DND-41 (cell line): ENCODE data around the gene NEK9.
"Not testable (repeated sequence)": the region's sequence is repeated elsewhere in the genome, so short reads cannot be mapped to it uniquely, and the experiment has no call there.

Experiments
- ATAC-seq: fragments of 200-7000 bp; cut with Tn5 transposase; 3 replicates; pipeline ENCODE4 v1.9.1; 2021; ENCODE audit warnings: low read depth; ENCODE audit not compliant: insufficient read depth
- DNase-seq: peaks from one replicate; pipeline ENCODE4 v3.0.0-alpha.2; 2020
- H2AFZ ChIP-seq: 2 replicates; pipeline ENCODE4 v1.6.0; 2012; ENCODE audit warnings: low read depth, low read length
- H3K27ac ChIP-seq: 2 replicates; pipeline ENCODE4 v1.5.1; 2012; ENCODE audit warnings: low read length, inconsistent platforms
- H3K27me3 ChIP-seq: fragments of 200-600 bp; sonication (generic); 2 replicates; pipeline ENCODE4 v1.6.0; 2012; ENCODE audit warnings: low read length, mild to moderate bottlenecking, inconsistent platforms; ENCODE audit not compliant: insufficient read depth, poor library complexity
- H3K36me3 ChIP-seq: 2 replicates; pipeline ENCODE4 v1.5.1; 2012; ENCODE audit warnings: low read length, inconsistent platforms; ENCODE audit not compliant: insufficient read depth
- H3K4me1 ChIP-seq: 2 replicates; pipeline ENCODE4 v1.5.1; 2012; ENCODE audit warnings: mild to moderate bottlenecking, low read length; ENCODE audit not compliant: insufficient read depth
- H3K4me2 ChIP-seq: 2 replicates; pipeline ENCODE4 v1.6.0; 2012; ENCODE audit warnings: mild to moderate bottlenecking, moderate library complexity, low read length, inconsistent platforms; ENCODE audit not compliant: insufficient read depth
- H3K4me3 ChIP-seq, 2 experiments: fragments of 200-600 bp in 1 of 2; shearing (Covaris generic) in 1 of 2; 2 replicates each; pipeline ENCODE4 v1.5.1; 2012 to 2016; ENCODE audit warnings: inconsistent platforms in 2 of 2, low read length in 2 of 2, mild to moderate bottlenecking in 2 of 2, low read depth in 1 of 2, moderate library complexity in 1 of 2
- H3K79me2 ChIP-seq: 2 replicates; pipeline ENCODE4 v1.6.0; 2012; ENCODE audit warnings: low read length, inconsistent platforms; ENCODE audit not compliant: insufficient read depth
- H3K9ac ChIP-seq: 2 replicates; pipeline ENCODE4 v1.6.0; 2012; ENCODE audit warnings: low read depth, mild to moderate bottlenecking, inconsistent platforms, low read length, moderate library complexity
- H3K9me3 ChIP-seq: 2 replicates; pipeline ENCODE4 v1.5.1; 2012; ENCODE audit warnings: low read length, moderate library complexity, mild to moderate bottlenecking, inconsistent platforms; ENCODE audit not compliant: insufficient read depth, severe bottlenecking
- H4K20me1 ChIP-seq: 2 replicates; pipeline ENCODE4 v1.6.0; 2012; ENCODE audit warnings: low read length; ENCODE audit not compliant: insufficient read depth
- EZH2 ChIP-seq: IDR thresholded peaks from 3 replicates; pipeline ENCODE4 v1.6.1; 2012; ENCODE audit warnings: borderline replicate concordance, low read depth, mild to moderate bottlenecking, moderate library complexity, low read length, inconsistent platforms; ENCODE audit not compliant: severe bottlenecking
- TF ChIP-seq, protein P1 (sequence below): IDR thresholded peaks from 2 replicates; pipeline ENCODE4 v1.5.1; 2012; ENCODE audit warnings: borderline replicate concordance, low read length, moderate library complexity, mild to moderate bottlenecking; ENCODE audit not compliant: poor library complexity, severe bottlenecking; ENCODE audit errors: extremely low read depth

Gene NEK9

DNA sequence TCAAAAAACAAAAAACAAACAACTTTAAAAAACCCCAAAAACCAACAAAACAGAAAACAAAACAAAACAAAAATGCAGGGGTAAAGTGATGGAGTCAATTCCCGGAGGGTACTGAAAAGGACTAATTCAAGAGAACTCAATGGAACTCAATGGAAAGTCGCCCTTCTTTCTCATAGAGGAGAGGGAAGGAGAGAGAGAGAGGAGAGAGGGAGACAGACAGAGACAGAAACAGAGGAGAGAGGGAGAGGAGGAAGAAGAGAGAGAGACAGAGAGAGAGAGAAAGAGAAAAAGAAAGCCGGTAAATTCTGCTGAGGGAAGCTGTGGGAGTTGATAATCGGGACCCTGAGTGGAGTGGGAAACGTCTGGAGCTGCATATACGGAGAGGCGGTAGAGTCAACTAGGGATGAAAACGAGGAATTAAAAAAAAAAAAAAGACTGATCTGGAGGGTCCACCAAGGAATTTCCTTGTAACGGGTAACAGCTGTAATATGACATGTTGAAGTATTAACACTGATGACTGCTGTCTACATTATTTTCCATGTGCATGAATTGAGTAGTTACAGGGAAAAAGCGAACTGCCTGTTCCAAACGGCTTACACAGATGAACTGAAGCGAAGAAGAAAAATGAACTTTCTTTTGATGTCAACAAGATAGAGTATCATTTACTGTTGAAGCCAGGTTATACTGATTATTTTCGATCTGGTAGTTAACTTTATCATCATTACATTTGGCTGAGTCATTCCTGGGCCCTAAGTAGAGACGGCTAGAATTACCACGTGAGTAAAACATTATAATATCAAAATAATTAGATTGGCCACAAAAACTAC lies 58.3 kb downstream of the NEK9 start:
- DNase-seq (no peak), ATAC-seq (no peak)
- peaks cover 4% of the 10 kb centered on the region for H3K4me1 ChIP-seq
- no peak overlapping the region for H3K27ac ChIP-seq
- H3K9ac ChIP-seq, result no peak overlapping the region
- H3K4me3 ChIP-seq, result no peak overlapping the region
- H3K79me2 ChIP-seq, result peaks cover 3% of the 10 kb centered on the region
- H3K4me2 ChIP-seq, result no peak overlapping the region
- no peaks in the 10 kb centered on the region for H3K36me3 ChIP-seq
- H3K27me3 ChIP-seq, result no peaks in the 10 kb centered on the region
- H4K20me1 ChIP-seq, result no peaks in the 10 kb centered on the region
- no peaks in the 10 kb centered on the region for H3K9me3 ChIP-seq
- no peak overlapping the region for H2AFZ ChIP-seq
- no peak for TF ChIP-seq EZH2
- TF ChIP-seq, protein P1, sequence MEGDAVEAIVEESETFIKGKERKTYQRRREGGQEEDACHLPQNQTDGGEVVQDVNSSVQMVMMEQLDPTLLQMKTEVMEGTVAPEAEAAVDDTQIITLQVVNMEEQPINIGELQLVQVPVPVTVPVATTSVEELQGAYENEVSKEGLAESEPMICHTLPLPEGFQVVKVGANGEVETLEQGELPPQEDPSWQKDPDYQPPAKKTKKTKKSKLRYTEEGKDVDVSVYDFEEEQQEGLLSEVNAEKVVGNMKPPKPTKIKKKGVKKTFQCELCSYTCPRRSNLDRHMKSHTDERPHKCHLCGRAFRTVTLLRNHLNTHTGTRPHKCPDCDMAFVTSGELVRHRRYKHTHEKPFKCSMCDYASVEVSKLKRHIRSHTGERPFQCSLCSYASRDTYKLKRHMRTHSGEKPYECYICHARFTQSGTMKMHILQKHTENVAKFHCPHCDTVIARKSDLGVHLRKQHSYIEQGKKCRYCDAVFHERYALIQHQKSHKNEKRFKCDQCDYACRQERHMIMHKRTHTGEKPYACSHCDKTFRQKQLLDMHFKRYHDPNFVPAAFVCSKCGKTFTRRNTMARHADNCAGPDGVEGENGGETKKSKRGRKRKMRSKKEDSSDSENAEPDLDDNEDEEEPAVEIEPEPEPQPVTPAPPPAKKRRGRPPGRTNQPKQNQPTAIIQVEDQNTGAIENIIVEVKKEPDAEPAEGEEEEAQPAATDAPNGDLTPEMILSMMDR, result no peak

DNA sequence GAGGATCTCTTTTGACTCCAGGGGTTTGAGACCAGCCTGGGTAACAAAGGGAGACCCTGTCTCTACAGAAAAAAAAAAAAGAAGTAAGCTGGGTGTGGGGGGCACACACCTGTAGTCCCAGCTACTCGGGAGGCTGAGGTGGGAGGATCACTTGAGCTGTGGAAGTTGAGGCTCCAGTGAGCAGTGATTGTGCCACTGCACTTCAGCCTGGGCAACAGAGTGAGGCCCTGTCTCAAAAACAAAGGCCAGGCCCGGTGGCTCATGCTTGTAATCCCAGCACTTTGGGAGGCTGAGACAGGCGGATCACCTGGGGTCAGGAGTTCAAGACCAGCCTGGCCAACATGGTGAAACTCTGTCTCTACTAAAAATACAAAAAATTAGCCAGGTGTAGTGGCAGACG lies 59.1 kb downstream of the NEK9 start:
- not testable (repeated sequence) for H2AFZ ChIP-seq, H3K4me2 ChIP-seq, ATAC-seq, DNase-seq, H3K9ac ChIP-seq, H3K27ac ChIP-seq, H3K36me3 ChIP-seq, H4K20me1 ChIP-seq, H3K27me3 ChIP-seq, H3K9me3 ChIP-seq, H3K4me3 ChIP-seq
- H3K4me1 ChIP-seq, result peaks cover 11% of the 10 kb centered on the region
- H3K79me2 ChIP-seq, result peaks cover 10% of the 10 kb centered on the region

DNA sequence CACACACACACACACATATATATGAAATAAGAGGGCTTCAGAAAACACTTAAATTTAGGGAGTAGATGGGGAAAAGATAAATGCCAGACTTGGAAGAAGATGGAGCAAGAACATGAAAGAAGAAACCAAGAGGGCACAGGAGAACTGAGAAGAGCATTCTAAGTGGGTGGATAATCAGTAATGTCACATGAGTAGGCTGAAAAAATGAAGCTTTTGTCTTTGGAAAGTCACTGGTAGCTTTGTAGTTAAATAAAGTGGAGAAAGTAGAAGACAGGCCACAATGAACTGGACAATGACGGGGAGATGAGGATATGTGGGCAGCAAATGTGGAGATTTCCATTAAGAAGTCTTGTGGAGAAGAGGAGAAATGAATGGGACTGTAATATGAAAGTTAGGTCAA lies 59.6 kb downstream of the NEK9 start:
- Histone ChIP-seq H3K9ac (no peak overlapping the region), H3K36me3 (no peaks in the 10 kb centered on the region), H3K4me2 (no peak overlapping the region), H3K4me3 (no peak overlapping the region), H2AFZ (no peak overlapping the region), H3K9me3 (no peaks in the 10 kb centered on the region), H3K4me1 (peaks cover 16% of the 10 kb centered on the region), H3K79me2 (peaks cover 16% of the 10 kb centered on the region), H3K27me3 (no peaks in the 10 kb centered on the region), H3K27ac (no peak overlapping the region), H4K20me1 (no peaks in the 10 kb centered on the region)
- no peak for TF ChIP-seq EZH2
- TF ChIP-seq, protein P1, result no peak
- ATAC-seq, result no peak
- no peak for DNase-seq

DNA sequence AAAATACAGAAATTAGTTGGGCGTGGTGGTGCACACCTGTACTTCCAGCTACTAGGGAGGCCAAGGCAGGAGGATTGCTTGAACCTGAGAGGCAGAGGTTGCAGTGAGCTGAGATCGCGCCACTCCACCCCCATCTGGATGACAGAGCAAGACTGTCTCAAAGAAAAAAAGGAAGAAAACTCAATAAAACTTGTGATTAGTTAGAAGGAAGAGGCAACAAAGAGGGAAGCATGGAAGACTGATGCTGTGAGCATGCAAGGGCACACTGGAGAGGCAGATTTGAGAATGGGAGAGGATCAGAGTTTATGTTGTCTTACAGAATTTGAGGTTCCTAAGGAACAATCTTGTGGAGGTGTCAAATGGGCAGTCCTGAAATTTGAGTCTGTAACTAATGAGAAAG lies 60.2 kb downstream of the NEK9 start:
- Histone ChIP-seq H3K4me3 (no peak overlapping the region), H3K9ac (no peak overlapping the region), H4K20me1 (no peaks in the 10 kb centered on the region), H3K36me3 (peaks cover under 1% of the 10 kb centered on the region; the same call in 1 of the 2 replicates), H3K4me2 (no peak overlapping the region), H2AFZ (no peak overlapping the region), H3K9me3 (no peaks in the 10 kb centered on the region), H3K27ac (no peak overlapping the region), H3K27me3 (no peaks in the 10 kb centered on the region), H3K79me2 (peaks cover 19% of the 10 kb centered on the region), H3K4me1 (peaks cover 17% of the 10 kb centered on the region)
- ATAC-seq, result no peak
- no peak for DNase-seq
- TF ChIP-seq EZH2, result no peak
